ENCODE measurements around the gene UBASH3B.
"Not testable (repeated sequence)": the region's sequence is repeated elsewhere in the genome, so short reads cannot be mapped to it uniquely, and the experiment has no call there.

UBASH3B gene

DNA sequence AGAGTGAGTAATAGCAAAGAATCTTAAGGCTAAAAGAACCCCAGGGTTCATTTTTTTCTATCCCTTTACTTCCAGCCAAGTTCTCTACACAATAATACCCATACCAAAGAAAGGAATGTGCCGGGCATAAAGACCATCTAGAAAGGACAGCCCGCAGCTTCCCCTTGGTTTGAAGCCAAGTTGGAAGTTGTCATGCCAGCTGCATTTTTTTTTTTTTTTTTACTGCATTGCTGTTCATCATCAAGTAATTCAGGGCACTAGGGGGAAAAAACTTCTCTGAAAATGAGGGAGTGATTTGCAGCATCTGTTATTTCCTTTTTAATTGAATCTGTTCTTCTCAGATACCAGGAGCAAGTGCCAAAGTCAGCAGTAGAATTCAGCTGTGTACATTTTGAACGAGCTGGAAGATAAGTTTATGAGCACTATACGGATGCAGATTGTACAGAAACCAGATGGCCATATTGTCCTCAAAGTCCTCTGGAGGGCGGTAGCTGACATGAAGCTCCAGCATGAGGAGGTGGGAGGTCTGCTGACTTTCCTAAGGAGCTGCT, 56.4 kb downstream of the UBASH3B start:
- DNase-seq, result no peak

DNA sequence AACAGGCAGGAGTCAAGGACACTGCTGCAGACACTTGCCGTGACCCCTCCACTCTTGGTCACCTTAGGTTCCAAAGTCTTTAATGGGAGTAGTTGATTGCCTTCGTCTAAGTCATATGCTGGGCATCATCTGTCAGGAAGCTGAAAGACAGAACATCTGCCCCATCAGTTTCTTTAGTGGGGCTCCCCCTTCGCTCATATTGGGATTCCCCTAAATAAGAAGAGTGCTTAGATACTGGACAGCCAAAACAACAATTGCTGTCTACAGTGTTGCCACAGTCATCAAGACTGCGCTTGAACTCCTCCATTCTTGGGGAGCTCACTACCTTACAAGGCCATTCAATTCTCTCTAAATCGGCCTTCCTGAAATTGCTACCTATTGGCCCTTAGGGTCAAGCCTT, 58.5 kb downstream of the UBASH3B start:
- no peak for DNase-seq

DNA sequence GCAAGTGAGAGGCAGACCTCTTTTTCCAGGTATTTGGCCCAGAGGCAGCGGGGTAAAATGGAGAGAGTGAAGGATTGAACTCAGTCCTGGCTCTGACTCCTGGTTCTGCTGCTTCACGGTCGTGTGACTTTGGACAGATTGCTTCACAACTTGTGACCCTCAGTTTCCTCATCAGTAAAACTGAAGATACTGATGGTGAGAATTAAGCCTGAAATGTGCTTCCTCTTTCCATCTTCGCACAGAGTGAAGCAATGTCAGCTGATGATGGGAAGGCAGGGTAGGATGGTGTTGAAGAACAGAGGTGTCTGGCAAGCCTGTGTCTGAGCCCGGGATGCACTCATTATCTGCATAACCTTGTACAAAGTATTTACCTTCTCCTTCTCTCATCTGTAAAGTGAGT, 59.0 kb downstream of the UBASH3B start:
- DNase-seq, result no peak

GRCh38 chr11:122715548-122716440, 60.3 kb downstream of the UBASH3B start:
- DNase-seq, result no peak

DNA sequence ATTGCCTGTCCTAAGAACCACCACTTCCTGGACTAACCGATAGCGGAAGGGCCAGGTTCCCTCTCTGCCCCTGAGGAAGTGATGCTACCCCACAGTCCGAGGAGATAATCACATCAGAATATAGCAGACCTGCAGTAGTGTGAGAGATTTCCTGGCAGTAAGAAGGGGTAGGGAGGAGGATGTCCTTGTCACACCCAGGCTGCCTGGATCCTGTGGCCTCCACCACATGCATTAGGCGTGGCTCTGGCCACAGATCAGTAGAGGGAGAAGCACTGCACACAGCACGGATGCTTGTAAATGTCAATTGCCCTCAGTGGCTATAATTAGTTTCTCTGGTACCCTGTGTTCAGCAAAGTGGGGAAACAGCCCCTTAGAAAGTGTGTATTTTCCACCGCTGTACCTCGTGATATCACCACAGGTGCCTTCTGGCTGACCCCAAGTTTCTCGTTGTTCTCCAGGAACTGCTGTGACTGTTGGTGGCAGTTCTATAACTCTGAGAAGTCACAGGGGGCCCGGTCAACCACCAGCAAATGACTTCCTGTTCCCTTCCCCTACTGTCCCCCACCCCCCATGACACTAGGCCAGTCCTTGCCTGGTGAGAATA, 61.8 kb downstream of the UBASH3B start:
- DNase-seq, result no peak

DNA sequence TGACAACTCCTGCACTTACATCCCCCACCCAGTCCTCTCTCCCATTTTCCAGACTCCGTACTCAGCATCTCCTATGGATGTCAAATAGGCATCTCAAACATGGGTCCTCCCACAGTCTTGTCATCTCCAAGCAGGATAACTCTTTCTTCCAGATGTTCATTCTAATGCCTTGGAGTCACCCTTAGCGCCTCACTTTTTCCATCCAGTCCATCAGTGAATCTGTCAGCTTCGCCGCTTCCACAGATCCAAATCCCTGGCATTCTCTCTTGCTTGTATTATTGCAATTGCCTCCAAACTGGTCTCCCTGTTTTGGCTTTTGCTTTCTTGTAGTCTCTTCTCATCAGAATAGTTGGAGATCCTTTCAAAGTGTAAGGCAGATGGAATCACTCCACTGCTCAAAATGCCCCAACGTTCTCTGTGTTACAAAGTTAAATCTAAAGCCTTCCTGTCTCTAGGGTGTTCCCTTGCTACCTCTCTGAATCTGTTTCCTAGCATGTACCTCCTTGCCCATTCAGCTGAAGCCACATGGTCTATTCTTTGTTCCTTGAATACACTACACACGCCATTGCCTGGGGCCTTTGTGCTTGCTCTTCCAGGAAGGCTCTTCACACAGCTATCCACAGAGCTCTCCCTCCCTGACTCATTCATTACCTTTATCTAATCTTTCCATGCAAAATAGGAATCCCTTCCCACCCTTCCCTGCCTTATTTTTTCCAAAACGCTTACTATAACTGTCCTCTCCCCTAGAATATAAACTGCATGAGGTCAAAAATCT, 64.8 kb downstream of the UBASH3B start:
- DNase-seq, result no peak

DNA sequence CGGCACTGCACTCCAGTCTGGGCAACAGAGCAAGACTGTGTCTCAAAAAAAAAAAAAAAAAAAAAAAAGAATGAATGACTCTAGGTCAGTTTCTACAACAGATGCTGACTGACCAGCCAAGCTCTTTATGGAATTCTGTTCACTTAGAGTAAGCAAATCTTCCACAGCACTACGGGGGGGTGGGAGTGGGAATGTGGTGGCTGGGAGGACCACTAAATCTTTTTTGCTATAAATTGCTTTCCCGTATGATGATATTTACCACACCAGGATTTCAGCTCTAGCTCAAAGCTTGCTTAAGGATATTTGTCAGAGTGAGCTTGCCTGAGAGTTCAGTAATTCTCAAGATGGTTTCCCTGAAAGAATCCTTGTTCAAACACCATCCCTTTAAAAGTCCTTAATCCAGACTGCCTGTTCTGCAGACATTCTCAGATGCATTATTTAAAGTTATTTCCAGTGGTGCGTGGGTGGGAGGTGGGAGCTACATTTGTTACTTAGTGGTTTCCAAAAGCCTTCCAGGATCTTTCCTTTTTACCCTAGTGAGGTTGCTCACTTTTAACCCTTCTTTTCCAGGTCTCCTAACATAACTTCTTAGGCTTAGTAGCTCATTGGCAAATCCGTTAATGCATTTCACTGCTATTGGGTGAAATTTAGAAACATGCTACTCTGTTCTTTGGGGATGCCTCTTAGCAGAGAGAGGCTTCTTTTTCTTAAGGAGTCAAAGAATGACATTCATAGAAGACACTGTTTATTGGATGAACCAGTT, 65.9 kb downstream of the UBASH3B start:
- DNase-seq, result no peak

DNA sequence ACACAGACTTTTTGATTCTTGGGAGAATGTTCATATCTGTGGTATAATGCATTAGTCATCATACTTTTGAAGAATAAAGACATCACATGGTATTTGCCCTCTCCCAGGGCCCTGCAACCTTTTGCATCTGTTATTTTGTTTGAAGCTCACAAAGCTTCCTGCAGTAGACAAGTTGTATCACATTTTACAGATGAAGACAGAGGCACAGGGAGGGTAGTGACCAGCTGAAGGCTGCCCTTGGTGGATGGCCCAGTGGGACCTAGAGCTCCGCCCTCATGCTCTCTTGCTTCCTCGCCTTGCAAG, 66.4 kb downstream of the UBASH3B start:
- DNase-seq, result no peak

DNA sequence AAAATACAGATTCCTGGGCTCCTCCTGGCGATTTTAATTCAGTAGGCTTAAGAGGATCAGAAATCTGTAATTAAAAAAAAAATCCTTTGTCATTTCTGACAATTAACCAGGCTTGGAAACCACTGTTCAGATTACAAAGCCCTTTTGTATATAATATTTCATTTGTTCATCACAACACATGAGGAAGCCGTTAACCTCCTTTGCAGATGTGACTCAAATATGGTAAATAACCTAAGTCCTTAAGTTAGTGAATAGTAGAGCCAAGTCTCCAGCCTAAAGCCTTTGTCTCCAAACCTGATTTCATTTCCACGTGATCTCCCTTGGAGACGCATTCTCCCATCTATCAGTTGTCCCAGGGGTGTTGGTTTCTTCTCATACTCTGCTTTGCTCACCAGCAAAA, 67.6 kb downstream of the UBASH3B start:
- no peak for DNase-seq

- DNase-seq, result no peak
Measured at GRCh38 chr11:122723576-122723975, 68.1 kb downstream of the UBASH3B start.

DNA sequence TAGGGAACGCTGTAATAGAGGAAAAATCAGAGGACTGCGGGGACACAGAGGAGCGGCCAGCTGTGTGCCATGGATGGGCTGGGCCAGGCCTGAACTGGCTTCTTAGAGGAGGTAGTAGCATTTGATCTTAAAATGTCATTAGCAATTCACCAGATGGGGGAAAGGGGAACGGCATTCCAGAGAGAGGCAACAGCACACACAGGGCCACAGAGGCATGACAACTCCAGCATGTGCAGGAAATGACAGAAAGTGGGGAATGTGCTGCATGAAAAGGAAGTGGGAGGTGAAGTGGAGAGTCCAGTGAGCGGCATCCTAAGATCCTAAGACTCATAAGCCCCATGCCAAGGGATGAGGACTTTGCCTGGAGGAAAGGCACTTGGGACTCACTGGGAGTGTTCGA, 69.0 kb downstream of the UBASH3B start:
- no peak for DNase-seq

DNA sequence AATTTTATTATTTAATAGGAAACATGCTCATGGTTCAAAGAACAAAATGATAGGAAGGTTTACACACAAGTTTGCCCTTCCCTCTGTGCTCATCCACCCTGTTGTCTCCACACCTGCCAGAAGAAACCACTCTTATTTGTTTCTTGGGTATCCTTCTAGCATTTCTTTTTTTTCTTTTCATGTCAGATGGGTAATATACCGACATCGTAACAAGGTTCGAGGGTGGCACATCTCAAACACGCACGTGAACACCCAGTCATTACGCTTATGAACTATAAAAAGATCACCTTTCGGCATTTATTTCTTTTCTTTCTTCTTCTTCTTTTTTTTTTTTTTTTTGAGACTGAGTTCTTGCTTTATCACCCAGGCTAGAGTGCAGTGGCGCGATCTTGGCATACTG, 70.5 kb downstream of the UBASH3B start:
- DNase-seq, result no peak

DNA sequence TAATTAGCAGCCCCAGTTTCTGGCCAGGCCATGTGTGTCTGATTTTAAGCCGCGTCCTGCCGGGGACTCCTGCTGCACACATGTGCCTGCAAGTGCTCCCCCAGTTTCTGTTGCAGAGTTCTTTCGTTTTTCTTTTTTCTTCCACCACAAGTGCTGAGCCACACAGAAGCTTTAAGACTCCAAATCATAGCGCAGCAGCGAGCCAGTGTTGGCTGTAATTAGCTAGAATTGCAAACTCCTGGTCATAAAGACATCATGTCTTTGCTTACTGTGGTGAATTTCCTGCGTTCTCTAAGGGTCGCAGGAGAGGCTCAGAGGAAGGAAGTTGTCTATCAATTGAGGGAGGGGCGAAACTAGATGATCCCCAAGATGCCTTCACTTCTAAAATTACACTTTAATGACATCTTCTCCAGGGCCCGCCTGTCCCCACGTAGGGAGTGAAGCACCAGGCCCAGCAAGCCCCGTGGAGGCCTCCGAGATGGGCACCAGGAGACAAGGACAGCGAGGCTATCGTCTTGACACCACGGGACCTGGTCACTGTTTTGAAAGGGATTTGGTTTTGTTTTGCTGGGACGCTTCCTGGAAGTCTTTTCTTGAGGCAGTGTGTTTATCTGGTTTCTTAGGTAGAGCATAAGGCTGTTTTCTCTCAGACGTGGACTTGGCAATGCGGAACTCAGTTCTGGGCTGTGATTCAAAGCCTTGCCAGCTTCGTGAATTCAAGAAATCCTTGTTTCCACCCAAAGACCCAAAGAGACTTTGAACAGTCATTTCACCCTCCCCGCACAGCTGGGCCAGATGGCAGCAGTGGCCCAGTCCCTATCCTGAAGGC, 71.8 kb downstream of the UBASH3B start:
- no peak for DNase-seq

DNA sequence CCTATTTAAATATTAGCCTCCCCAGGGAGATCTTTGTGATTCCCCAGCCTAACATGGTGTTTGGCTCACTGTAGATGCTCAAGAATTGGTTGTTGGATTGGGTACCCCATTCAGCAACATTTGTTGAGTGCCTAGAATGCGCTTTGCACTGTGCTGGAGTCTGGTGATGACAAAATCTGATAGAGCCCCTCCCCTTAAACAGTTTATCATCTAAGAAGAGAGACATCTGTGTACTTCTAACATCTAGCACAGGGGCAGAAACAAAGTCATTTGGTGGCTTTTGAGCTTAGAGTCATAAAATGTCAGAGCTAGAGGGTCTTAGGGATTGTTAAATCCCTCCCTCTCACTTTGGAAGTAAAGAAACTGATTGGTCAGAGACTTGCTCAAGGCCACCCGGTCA, 73.0 kb downstream of the UBASH3B start:
- DNase-seq, result no peak

DNA sequence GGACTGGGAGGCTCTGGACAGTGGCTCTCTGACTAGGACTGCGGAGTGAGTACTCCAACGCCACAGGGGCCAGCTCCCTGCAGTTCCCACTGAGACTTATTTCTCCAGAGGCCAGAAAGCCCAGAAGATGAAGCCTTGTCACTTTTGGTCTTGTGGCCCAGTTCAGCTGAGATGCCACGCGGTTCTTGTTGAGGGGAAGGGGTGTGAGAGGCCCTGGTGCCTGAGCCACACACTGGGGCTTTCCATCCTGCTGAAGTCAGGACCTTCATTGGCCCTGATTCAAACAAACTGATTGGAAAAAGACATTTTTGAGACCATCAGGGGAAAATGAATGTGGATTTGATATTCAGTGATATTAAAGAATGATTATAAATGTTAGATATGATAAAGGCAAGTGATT, 73.6 kb downstream of the UBASH3B start:
- DNase-seq, result no peak

- not testable (repeated sequence) for DNase-seq
Measured at GRCh38 chr11:122730694-122731093, 75.2 kb downstream of the UBASH3B start.

DNA sequence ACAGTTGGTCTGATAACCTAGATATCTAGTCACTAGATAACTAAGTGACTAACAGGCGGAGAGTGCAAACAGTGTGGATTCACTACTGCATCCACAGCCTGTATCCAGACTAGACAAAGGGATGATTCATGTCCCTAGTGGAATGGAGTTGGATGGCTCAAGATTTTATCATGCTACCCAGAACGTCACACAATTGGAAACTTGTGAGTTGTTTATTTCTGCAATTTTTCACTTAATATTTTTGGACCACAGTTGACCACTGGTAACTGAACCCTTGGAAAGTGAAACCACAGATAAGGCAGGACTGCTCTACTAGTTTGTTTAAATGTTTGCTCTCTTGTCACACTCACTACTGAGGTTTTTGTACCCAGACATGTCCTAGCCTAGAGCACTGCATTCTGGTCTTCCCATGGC, 76.0 kb downstream of the UBASH3B start:
- no peak for DNase-seq

DNA sequence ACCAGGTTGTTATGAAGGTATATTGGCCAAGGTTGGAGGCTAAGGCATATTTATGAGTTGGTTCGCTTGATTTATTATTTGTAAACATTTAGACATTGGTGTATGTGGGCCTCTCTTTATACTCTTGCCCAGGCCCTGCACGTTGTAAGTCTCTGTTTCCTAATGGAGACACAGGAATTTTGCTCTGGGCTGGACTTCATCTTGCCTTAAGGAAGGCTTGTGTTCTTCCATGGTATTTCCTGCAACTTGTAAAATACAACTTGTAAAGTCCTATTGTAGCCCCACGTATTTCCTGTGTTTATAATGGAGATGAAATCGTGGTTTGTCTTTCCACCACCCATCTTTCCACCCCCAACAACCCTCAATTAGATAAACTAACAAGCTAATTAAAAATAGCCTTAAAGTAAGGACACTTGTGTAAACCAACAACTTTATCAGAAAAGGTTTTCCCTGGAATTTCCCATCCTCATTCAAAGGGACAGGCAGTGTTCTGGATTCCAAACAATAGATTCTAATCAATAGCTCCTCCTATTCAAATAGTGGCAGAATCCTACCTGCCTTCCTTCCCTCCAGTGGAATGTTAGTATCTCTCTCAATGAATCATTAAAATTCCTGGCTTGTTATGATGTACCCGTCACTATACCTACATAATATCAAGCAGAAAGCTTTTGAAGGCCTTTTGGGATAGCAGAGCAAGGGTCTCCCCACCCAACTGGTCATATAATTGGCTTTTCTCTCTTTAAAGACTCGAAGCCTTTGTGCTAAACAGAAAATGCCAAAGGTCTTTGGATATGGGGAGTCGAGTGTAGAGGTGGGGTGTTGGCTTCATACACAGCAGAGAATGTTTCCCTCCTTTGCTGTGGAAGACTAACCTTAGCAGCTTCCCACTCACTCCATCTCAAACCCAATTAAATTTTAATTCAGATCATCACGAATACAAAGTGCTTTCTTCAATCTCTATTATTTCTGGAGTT, 77.1 kb downstream of the UBASH3B start:
- no peak for DNase-seq

DNA sequence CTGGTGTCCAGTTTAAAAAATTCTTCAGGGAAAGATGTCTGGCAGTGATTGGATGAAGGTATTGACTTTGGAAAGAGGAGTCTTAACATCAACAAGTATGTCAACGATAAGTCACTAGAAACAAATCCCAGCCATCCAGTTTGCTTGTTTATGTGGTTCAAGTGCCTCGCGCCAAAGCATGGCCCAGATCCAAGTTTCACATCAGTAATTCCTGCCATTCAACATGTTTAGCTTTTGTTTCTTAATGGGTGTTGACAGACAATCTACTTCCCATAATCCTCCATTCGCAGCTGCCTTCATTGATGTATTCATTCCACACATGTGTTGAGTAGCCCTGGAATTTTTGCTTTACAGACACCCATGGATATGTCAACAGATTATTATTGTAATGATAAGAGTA, 77.8 kb downstream of the UBASH3B start:
- no peak for DNase-seq

GRCh38 chr11:122734848-122735496, 79.5 kb downstream of the UBASH3B start:
- no peak for DNase-seq
